Measurements from ENCODE around the gene SMIM38.
"Not testable (repeated sequence)": the region's sequence is repeated elsewhere in the genome, so short reads cannot be mapped to it uniquely, and the experiment has no call there.

The SMIM38 gene

DNA sequence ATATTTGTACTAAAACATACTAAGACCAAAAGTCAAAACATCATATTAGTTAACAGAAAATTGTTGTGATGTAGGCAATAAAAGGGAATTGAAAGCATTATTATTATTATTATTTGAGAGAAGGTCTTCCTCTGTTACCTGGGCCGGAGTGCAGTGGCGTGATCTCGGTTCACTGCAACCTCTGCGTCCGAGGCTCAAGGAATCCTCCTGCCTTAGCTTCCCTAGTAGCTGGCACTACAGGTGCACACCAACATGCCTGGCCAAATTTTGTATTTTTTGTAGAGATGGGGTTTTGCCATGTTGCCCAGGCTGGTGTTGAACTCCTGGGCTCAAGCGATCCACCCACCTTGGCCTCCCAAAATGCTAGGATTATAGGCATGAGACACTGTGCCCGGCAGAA, 15.6 kb upstream of the SMIM38 start:
- not testable (repeated sequence) for DNase-seq (ENCODE audit: low read depth)

DNA sequence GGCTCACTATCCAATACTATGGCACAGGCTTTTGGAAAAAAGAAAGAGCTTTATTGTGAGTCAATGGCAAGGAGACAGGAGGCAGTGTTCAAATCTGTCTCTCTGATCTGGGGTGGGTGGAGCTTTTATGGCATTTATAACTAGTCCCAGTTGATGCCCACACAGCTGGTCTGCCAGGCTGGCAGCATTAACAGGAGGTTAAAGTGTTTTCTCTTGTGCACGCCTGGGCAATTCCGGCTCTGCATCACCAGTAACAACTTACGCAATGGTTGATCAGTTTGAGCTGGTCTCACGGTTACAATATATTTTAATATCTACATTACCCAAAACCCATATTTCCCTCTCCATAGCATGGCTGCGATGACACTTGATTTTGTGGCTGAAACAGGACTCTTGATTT, 15.1 kb upstream of the SMIM38 start:
- DNase-seq (ENCODE audit: low read depth): no peak

DNA sequence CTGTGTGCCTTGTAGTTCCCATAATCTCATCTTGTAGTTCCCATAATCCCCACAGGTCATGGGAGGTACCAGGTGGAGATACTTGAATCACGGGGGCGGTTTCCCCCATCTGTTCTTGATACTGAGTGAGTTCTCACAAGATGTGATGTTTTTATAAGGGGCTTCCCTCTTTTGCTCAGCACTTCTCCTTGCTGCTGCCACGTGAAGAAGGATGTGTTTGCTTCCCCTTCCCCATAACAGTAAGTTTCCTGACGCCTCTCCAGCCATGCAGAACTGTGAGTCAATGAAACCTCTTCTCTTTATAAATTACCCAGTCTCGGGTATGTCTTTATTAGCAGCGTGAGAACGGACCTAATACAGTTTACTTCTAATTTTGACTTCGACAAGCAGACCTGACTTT, 14.0 kb upstream of the SMIM38 start:
- no peak for DNase-seq (ENCODE audit: low read depth)

DNA sequence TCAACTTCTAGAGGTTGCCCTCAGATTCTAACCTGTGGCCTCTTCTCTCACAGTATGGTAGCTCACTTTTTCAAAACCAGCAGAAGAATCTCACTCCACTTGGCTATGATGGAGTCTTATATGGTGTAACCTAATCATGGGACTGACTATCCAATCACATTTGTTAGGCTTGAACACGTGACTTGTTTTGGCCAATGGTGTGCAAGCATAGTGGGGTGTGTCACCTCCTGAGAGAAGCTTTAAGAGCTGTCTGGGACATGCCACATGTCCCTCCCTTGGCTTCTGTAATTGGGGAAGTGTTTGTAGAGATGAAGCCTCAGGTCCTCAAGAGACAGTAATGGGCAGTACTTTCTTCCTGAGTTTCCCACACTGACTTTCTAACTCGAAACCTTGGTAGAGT, 12.8 kb upstream of the SMIM38 start:
- DNase-seq (ENCODE audit: low read depth): no peak

DNA sequence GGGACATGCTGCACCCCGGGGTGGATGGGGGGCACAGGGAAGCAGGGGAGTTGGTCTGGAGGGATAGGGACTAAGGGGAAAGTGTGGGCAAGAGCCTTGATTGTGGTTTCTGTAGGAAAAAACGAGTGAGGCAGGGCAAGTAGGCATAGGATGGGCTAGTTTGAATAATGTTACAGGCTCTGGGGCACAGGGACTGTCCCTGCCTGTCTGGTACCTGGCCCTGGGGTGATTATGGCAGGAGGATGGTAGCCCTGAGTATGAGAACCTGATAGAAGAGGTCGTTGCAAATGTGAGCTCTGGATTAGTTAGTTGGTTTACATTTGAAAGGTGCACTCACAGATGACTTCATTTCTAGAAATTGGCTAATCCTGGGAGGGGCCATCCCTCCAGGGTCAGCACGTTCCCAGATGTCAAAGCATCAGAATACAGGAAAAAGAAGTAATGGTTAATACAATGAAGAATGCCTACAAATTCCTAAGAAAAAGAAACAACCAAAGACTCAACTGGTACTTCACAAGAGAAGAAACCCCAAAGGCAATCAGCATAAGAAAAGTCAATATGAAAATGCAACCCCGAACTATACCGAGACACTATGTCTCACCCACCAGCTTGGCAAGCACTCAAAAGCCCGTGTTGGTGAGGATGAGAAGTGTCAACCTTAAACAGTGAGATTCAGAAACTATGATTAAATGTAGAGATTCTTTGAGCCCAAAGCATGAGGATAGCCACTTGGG, 11.3 kb upstream of the SMIM38 start:
- DNase-seq (ENCODE audit: low read depth): no peak

DNA sequence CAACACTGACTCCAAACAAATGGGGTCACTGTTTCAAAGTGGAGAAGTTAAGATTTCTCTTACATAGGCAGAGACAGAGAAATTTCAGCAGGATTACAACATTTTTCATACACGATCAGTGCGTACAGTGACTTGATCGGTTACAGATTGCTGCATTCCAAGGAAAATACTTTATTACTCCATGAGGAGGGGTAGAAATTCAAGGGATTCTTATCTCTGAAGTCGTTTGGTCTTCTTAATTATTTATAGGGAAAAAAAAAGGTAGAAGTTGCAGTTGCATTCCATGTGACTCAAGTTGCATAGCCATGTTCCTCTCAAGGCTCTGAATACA, 10.7 kb upstream of the SMIM38 start:
- DNase-seq (ENCODE audit: low read depth): no peak

DNA sequence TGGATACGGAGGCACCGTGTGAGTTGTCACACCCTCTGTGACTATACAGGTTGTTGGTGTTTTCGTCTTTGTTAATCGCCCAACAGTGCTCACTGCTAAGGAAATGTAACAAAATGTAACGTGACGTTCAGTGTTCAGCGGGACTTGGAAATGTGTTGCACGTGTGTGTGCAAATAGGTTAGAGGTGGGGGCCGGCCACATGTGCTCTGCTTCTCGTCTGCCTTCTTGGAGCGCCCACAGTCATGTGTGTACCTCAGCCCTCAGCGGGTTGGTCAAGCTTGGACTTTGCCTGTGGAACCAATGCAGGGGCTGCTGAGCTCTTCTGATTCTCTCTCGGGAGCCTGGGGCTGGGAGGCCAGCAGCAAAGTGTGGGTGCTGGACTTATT, 7.4 kb upstream of the SMIM38 start:
- no peak for DNase-seq (ENCODE audit: low read depth)

DNA sequence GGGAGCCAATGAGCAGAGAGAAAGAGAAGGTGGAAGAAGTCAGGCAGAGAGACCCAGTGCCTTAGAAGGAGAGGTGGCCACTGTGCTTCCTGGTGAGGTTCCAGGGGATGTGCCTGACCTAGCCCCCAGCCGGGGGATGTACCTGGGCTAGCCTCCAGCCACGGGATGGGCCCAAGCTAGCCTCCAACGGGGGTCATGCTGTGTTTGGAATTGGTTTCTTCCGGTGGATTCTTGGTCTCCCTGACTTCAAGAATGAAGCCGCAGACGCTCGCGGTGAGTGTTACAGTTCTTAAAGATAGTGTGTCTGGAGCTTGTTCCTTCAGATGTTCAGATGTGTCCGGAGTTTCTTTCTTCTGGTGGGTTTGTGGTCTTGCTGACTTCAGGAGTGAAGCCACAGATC, 6.9 kb upstream of the SMIM38 start:
- DNase-seq (ENCODE audit: low read depth): no peak

DNA sequence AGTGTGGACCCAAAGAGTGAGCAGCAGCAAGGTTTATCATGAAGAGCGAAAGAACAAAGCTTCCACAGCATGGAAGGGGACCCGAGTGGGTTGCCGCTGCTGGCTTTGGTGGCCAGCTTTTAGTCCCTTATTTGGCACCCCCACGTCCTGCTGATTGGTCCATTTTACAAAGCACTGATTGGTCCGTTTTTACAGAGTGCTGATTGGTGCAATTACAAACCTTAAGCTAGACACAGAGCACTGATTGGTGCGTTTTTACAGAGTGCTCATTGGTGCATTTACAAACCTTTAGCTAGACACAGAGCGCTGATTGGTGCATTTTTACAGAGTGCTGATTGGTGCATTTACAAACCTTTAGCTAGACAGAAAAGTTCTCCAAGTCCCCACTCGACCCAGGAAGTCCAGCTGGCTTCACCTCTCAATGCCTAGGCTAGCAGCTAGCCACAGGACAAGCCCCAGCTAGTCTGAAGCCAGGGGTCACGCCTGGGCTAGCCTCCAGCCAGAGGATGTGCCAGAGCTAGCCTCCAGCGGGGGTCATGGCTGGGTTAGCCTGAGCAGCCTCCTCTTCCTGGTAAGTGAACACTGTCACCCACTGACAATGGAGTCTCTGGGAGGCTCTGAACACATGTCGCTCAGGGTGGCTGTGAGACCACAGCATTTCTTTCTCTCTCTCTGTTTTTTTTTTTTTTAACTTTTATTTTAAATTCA, 6.2 kb upstream of the SMIM38 start:
- DNase-seq (ENCODE audit: low read depth): not testable (repeated sequence)

DNA sequence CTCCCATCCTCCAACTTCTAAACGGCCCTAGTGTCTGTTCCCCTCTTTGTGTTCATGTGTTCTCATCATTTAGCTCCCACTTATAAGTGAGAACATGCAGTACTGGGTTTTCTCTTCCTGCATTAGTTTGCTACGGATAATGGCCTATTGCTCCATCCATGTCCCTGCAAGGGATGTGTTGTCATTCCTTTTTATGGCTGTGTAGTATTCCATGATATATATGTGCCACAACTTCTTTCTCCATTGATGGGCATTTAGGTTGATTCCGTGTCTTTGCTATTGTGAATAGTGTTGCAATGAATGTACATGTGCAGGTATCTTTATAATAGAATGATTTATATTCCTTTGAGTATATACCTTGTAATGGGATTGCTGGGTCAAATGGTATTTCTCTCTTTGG, 5.6 kb upstream of the SMIM38 start:
- DNase-seq (ENCODE audit: low read depth): no peak

DNA sequence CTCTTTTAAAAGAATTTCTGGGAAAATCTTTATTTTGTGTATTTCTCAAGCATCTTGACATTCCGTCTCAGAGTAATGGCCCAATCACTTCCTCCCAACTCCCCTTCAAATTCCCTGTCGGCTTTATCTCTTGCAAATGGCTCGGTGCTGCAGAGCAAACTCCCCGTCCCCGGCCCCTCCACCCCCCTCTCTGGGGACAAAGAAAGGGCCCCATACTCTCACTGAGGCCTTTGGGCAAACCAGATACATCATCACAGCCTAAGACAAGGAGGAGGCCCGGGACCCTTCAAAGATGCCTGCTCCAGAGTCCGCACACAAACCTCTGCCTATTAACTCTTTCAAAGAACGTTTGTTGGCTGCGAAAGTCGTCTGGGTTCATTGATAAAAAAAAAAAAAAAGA, 3.9 kb upstream of the SMIM38 start:
- DNase-seq (ENCODE audit: low read depth): no peak

DNA sequence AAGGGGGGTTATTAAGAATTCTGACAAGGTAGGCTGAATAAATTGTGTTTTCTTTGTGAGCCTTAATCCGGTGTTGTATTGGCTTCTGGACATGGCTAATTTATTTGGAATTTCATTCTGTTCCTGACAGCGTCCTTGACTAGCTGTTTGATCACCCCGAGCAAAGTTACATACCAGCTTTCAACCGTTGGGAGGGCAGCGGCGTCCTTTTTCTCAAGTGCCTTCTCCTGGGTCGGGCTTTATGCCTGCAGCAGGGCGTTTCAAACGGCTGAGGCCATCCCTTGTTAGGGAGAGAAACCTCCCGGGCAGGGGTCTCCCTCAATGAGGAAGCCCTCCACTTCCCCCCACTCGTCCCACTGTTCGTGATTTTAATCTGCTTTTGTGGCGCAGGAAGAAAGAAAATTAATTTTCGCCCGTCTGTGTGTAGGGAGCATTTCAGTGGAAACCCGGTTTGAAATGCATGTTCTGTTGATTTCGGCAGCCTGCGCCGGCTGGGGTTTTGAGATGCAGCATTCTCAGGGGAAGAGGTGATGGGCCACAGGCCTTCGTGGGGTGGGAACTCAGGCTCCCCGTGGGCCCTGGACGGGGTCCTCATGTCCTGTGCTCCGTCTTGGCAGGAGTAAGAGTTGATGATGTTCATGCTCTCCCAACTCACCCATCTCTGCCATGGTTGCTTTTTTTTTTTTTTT, 2.9 kb upstream of the SMIM38 start:
- DNase-seq (ENCODE audit: low read depth): no peak

DNA sequence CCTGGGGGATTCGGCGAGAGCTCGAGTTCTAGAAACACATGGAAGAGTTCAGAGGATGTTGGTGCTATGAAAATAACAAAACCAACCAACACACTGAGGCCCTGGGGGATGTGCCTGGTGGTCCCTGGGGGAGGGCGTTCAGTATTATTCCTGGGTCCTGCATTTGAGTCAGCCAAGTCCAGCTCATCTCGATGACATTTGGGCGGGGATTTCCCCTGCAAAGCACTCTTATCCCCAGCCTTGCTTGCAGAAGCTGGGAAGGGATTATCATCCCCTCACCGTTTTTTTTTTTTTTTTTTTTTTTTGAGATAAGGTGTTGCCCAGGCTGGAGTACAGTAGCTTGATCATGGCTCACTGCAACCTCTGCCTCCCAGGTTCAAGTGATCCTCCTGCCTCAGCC, 2.1 kb upstream of the SMIM38 start:
- peak; percentile 44 for DNase-seq (ENCODE audit: low read depth)

DNA sequence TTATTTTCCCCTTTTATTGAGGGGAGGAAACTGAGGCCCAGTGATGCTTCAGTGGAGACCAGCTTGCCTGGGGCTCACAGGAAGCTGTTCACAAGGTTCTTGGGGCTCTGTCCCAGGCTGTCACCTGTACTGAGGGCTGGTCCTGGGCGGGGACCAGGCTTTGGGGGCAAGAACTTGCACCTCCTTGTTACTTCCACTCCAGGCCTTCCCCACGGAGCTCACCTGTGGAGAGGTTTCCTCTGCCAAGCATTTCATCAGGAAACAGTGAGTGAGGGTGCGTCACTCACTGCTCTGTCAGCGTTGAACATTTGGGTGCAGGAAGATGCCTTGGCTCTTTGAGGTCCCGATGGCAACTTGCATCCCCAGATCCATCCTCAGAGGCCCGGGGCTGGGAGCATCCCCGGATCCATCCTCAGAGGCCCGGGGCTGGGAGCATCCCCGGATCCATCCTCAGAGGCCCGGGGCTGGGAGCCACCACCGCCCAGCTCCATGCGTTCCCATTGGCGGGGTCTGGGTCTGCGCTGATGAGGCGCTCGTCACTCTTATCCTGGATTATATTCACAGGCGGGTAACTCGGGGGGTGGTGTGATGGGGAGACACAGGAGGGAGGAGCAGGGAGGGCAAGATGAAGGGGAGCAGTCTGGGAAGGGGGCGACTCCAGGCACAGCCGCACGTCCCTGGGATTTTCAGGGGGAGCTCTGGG, 1.4 kb upstream of the SMIM38 start:
- DNase-seq (ENCODE audit: low read depth): no peak

DNA sequence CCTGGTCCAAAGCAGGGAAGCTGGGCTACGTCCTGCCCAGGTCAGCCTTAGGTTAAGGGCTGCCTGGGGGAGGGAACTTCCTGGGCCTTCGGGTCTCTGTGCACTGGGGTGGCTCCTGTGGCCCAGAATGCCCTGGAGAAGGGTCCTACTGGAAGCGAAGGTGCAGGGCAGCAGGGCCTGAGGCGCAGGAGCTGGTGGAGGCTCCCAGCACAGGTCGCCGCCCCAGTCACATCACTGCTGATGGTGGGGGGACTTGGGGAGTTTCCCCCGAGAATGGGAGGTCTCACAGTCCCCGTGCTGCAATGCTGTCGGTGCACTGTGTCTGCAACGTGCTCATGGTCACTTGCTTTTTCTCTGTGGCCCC, 815 bp upstream of the SMIM38 start:
- DNase-seq (ENCODE audit: low read depth): no peak

DNA sequence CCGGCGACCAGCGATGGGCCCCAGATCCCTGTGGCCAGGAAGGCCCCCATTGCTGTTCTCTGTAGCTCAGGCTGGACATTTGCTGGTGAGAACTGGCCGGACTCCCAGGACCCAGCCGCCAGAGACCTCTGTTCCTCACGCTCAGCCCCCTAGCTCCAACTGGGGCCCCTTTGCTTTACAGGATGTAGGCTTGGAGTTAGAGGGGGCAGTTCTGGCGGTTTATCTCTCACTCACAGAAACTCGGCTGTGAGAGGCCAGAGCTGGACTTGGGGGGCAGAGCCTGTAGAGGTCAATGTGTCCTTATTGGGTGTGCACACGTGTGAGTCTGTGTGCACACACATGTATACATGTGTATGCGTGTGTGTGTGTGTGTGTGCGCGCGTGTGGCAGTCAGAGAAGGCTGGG, 502 bp downstream of the SMIM38 start:
- DNase-seq (ENCODE audit: low read depth): no peak

DNA sequence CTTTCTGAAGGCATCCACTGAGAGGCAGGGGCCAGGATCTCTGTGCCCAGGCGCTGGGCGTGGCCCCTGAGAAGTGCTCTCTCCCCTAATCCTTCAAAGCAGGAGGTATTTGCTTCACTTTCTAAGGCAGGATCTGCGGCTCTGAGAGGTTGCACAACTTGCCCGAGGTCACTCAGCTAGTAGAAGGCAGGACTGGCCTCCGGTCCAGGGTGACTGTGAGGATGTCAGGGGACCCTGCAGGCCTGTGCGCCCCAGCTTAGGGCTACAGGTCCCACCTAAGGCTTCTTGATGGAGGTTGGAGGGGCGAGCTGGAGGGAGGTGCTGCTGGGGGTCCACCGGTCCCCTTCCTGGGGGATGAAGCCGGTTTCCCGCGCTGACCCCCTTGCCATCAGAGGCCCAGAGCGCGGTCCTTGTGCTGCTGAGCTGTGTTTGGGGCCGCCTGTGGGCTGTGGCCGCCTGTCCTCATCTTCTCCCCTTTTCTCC, 979 bp downstream of the SMIM38 start:
- DNase-seq (ENCODE audit: low read depth): peak; percentile 24

DNA sequence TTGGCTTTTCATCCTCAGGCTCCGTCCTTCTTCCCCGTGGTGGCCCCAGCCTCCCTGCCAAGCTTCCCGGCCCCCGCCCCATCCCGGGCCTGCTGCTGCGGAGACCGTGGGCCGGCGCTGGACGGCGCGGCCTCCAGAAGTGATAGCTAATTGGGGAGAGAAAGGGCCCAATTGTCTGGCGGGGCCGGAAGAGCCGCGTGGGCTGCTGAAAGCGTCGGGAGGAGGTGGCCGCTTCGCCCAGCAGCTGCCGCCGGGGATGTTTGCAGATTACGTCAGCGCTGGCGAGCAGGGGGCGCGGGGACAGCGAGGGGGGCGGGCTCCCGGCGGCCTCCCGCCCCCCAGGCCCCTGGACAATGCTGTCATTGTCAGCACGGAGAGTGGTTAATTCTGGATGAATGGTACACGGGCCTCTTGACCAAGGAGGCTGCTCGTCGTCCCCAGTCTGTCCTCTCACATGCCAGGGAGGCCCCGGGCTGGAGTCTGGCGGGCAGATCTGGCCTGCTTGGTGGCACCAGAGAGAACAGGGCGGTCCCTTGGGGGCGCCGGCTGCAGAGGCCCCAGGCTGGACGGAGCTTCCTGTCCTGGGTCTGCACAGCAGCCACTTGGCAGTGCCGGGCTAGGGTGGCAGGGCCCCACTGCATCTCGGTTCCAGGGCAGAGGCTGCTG, 1.6 kb downstream of the SMIM38 start:
- peak; percentile 51 for DNase-seq (ENCODE audit: low read depth)

DNA sequence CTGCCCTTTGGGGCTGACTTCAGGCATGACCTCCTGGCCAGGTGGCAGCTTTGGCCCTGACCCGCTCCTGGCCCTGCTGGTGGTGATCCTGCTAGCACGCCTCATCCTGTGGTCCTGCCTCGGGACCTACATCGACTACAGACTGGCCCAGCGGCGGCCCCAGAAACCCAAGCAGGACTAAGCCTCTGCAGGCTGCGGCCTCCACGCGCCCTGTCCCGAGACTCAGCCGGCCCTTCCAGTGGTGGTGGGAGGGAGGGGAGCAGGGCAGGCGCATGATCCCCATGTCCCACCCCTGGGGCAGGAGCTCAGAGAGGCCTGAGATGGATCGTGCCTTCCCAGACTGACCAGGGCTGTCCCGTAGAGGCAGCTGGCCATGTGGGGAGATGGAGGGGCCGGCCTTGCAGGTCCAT, 2.1 kb downstream of the SMIM38 start:
- DNase-seq (ENCODE audit: low read depth): no peak

DNA sequence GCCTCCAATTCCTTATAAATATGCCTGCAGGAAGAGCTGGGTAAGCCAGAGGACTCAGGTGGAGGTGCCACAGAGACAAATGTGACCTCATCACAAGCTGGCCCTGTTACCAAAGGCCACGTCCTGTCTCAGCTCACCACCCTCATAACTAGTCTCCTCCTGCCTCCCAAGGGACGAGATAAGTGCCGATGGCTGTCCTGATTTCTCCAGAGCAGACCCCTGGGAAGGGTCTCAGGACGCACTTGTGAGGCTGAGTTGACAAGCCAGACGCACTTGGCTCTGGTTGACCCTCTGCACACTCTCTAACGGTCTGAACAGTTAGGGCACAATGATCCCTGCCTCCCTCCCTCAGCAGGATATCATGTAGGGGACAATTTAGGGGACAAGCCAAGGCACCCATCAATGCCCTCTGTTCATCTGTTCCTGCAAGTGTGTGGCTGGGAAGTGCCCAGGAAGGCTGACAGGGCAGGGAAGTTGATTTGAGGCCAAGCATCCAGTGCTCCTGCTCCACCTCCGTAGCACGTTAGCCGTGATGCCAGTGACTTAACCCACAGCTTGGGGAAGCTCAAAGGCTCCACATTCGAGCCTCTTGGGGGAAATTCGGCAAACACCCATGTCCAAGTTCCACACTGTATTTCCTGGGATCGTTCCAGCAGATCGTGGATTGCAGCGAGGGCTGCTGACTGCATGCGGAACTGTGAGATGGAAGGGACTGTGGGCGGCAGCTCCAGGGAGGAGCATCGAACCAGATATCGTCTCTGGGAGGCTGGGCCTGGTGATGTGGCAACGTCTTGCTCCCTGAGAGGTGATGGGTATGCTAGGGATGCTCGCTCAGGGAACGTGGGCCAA, 2.8 kb downstream of the SMIM38 start:
- DNase-seq (ENCODE audit: low read depth): no peak

DNA sequence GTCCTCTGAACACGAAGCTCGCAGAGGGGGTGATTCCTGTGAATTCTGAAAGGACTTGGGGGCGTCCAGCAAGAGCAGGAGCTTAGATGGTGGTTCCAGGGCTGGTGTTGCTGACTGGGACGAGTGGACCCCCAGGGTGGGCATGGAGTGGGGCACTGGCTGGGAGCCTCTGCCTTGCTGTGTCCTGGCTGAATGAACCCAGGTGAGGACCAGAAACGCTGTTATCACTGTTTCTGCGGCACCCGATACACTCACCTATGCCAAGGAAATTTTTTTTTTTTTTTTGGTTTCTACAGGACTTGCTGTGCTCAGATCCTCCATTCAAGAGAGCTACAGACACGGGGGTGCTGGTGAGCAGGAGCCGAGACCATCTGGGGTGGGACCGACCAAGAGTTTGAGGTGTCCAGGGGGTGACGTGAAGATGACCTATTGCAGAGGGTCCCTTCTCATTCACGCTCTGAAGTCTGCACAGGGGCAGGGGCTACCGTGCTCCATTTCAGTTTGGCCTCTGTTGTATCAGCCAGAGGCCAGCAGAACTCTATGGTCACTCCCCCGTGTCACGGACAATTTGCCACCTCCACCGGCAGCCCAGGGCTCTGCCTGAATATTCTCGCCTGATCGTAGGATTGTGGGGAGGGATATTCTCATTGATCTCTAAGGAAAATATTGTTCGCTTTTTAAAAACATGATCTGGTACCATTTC, 3.6 kb downstream of the SMIM38 start:
- DNase-seq (ENCODE audit: low read depth): no peak
